Head of caudate nucleus (tissue), 42 donors: ENCODE data around the gene MARVELD1.

Experiments used
- DNase-seq, 42 donors: peaks; one replicate each; pipeline versions ENCODE4 v3.0.0 to v3.0.0-alpha.2; 2020 to 2021; ENCODE audit warnings: mixed read lengths in 7 of 42
- intact Hi-C: fragments of 100-400 bp; cut with DNase I; formaldehyde crosslinking; loops from one replicate; pipeline ENCODE4 v1.15.0; 2022

Gene MARVELD1

DNA sequence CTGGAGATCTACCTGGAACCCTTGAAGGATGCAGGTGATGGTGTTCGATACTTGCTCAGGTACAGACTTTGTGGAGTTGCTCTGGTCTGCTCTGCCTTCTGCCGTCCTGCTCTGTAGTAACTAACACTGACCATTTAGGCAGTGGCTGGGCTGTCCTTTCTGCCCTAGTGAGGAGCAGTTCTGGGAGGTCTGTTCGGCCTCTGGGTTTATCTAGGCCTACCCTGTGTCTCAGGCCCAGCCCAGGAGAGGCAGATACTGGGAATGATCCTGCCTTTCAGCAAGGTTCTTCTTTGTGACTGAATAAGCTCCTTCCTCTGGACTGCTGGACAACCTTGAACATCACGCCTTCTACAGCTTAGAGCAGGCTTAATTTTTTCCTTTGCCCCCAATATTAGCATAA lies 25.1 kb downstream of the MARVELD1 start:
- intact Hi-C loops = loop anchor here (10.0 kb wide), 1 partner anchor 54 kb away; the partner anchor contains the start of gene AVPI1
- no peak for DNase-seq

DNA sequence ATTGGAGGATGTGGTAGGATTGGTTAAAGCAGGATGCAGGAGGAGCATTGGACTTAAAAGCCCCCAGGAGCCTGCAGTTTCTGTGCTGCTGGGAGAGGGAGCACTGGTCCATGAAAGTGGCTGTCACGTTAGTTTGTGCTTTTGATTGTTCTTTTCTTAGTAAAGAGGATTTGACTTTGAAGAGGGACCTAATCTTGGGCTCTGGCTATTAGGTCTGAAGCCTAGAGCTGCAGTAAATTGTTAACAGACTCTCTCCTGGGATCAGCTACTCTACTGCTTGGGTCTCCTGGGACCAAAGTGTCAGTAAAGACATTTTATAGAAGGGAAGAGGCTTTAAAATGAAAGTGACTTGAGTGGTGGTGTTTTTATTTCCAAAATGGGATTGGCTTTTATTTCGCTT lies 27.1 kb downstream of the MARVELD1 start:
- no peak for DNase-seq
- intact Hi-C loops = no loop called here

DNA sequence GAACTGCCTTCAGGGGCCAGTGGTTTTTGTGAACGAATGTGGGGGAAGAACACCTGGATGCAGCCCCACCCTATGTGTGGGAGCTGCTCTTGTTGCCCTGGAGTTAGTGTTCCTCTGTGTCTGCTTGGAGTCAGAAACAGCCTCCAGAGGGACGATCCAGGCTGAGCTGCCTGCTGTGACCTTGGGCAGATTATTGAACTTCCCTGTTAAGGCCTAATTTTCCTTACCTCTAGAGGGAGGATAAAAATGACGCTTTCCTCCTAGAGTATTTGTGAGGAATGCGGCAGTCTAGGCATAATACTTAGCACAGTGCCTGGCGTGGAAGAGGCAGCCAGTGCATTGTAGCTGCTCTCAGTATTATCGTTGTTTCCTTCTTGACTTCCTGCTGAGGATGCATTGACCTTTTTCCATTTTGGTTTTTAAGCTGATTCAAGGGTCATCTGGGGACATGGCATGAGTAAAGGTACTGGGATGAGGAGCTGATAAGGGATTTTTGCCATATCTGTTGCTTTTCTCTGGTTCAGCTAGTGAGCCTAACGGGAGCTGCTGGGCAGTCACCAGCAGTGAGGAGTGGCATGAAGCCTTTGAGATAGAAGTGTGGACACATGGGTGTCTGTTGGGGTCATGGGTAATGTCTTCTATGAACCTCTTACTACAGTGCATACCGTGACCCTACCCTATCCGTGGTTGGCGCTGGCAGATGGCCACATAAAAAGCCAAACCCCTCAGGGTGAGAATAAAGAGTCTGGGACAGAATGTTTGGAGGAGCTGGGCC lies 29.8 kb downstream of the MARVELD1 start:
- intact Hi-C loops = no loop called here

GRCh38 chr10:97744405-97745035 lies 31.0 kb downstream of the MARVELD1 start:
- intact Hi-C loops = no loop called here
- DNase-seq = no peak

More for the DNA sequence above, 29.8 kb downstream of the MARVELD1 start:
- no peak for DNase-seq

GRCh38 chr10:97747573-97747972 lies 34.0 kb downstream of the MARVELD1 start:
- intact Hi-C loops = no loop called here
- no peak for DNase-seq

- DNase-seq = no peak
- intact Hi-C loops = no loop called here
Observed at GRCh38 chr10:97748116-97748515, 34.6 kb downstream of the MARVELD1 start.

GRCh38 chr10:97752956-97753355 lies 39.4 kb downstream of the MARVELD1 start:
- intact Hi-C loops = loop anchor here (10.0 kb wide), 1 partner anchor 292 kb away; no protein-coding TSS in a partner anchor

GRCh38 chr10:97754726-97755125 lies 41.2 kb downstream of the MARVELD1 start:
- DNase-seq = no peak
- intact Hi-C loops = loop anchor here (10.0 kb wide), 1 partner anchor 290 kb away; no protein-coding TSS in a partner anchor

More at GRCh38 chr10:97752956-97753355, 39.4 kb downstream of the MARVELD1 start:
- DNase-seq = peak in 1 of 42 donors; percentile 24

DNA sequence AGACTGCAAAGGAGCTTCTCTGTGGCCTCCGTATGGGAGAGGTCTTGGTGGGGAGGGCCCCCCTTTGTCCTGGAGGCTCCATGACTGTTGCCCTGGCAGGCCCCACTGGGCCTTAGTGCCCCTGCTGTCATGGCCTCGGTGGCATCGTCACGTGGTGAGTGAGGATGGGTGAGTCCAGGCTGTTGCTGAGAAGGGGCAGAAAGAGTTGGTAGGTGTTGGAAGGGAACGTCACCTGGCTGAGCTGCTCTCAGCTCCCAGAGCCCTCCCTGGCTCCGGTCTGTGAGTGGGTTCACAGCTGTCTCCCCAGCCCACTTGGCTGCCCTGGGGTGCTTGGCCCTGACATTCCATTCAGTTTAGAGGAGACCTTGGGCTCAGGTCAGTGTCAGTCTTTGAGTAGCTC lies 42.2 kb downstream of the MARVELD1 start:
- intact Hi-C loops = loop anchor here (10.0 kb wide), 1 partner anchor 289 kb away; no protein-coding TSS in a partner anchor

GRCh38 chr10:97757471-97757870 lies 43.9 kb downstream of the MARVELD1 start:
- intact Hi-C loops = loop anchor here (10.0 kb wide), 1 partner anchor 287 kb away; no protein-coding TSS in a partner anchor
- DNase-seq = no peak

More for the DNA sequence above, 42.2 kb downstream of the MARVELD1 start:
- DNase-seq = no peak

DNA sequence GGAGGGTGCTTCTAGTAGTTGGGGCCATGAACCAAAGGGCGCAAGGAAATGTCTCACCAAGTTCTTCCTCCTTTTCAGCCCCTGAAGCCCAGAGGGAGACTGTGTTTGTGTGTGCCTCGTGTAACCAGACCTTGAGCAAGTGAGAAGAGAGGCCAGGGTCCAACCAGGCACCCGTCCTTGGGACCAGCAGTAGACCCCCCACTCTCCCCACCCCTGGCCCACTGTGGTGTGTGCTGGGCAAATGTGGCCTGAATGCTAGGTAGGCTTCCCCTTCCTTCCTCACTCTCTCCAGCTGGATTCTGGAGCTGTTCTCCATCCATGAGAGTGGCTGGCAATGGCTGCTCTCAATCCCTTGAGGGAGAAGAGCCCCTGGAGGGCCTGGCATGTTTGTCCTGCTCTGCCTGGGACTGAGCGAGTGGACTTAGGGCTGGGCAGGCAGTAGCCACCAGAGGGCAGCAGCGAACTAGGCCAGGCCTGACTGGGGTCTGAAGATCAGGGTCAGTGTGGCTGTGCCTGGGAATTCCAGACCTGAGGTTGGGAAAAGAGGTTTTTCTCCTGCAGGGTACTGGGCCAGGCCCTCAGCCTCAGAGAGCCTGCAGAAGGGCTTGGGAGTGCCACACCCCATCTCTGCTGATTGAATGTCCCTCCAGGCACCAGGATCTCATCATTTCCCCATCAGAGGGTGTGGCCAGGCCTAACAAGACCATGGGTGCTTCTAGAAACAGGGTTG lies 45.8 kb downstream of the MARVELD1 start:
- DNase-seq = peak; percentile 21 to 88 (median 70)
- intact Hi-C loops = loop anchor here (10.0 kb wide), 1 partner anchor 285 kb away; no protein-coding TSS in a partner anchor

- DNase-seq = no peak
Observed at GRCh38 chr10:97759946-97760345, 46.4 kb downstream of the MARVELD1 start.

GRCh38 chr10:97760461-97761257 lies 47.1 kb downstream of the MARVELD1 start:
- intact Hi-C loops = no loop called here
- no peak for DNase-seq

More at GRCh38 chr10:97759946-97760345, 46.4 kb downstream of the MARVELD1 start:
- intact Hi-C loops = loop anchor here (10.0 kb wide), 1 partner anchor 285 kb away; no protein-coding TSS in a partner anchor

GRCh38 chr10:97761331-97761865 lies 47.9 kb downstream of the MARVELD1 start:
- intact Hi-C loops = no loop called here
- no peak for DNase-seq

DNA sequence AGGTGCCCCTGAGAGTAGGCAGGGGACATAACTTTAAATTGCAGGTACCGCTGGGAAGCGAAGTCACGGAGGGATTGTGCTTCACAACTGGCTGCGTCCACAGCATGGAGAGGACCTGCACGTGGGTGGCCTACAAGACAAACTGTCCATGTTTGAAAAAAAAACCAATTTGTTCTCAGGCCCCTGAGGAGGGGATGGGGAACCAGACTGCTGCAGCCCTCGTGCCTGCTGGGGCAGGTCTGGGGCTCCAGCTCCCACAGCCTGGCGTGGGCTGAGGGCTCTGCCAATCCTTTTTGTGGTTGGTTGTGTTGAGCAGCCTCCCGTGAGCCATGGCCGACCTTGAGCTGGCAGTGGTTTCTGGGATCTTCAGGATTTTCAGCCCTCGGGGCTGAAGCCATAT lies 48.5 kb downstream of the MARVELD1 start:
- intact Hi-C loops = no loop called here
- no peak for DNase-seq

GRCh38 chr10:97762816-97763215 lies 49.3 kb downstream of the MARVELD1 start:
- intact Hi-C loops = no loop called here
- DNase-seq = peak in 14 of 42 donors; percentile 12 to 55 (median 26)

GRCh38 chr10:97763411-97763810 lies 49.9 kb downstream of the MARVELD1 start:
- no peak for DNase-seq
- intact Hi-C loops = no loop called here

DNA sequence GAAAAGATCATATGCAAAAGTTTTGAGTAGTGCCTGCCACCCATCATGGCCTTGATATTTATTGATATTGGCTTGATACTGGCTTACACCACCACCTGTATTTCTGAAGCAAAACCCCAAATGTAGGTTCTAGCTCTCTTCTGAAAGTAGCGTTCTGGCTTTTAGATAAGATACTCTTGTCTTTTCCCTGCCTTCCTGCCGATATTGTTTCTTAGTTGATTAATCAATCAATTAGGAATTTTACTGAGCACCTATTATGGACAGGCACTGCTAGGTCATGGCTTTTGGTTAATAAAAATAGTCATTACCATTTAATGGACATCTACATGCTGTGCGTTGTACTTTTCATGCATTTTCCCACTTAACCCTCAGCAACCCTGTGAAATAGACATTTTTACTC lies 50.4 kb downstream of the MARVELD1 start:
- DNase-seq = no peak
- intact Hi-C loops = no loop called here
